OCI-LY1 (cell line): ENCODE data around the gene ZNF862.

Source experiments
- H2AFZ ChIP-seq: fragments of 200-600 bp; sonication (generic), shearing (Covaris generic); 2 replicates; pipeline ENCODE4 v1.6.0; 2014; ENCODE audit warnings: antibody characterized with exemption, mild to moderate bottlenecking, low read length
- H3F3A ChIP-seq: fragments of 200-600 bp; sonication (generic), shearing (Covaris generic); 2 replicates; pipeline ENCODE4 v1.6.0; 2014; ENCODE audit warnings: mild to moderate bottlenecking, antibody characterized with exemption, low read length, moderate library complexity; ENCODE audit not compliant: insufficient read depth
- H3K27ac ChIP-seq: fragments of 200-600 bp; sonication (generic); 2 replicates; pipeline ENCODE4 v1.5.1; 2014; ENCODE audit warnings: low read length, mixed run types, mild to moderate bottlenecking, low read depth; ENCODE audit not compliant: poor library complexity, severe bottlenecking
- H3K27me3 ChIP-seq: fragments of 200-600 bp; sonication (generic); 2 replicates; pipeline ENCODE4 v1.6.0; 2014; ENCODE audit warnings: antibody characterized with exemption, mild to moderate bottlenecking, low read length, moderate library complexity; ENCODE audit not compliant: insufficient read depth
- H3K36me3 ChIP-seq: fragments of 200-600 bp; sonication (generic); 2 replicates; pipeline ENCODE4 v1.6.1; 2014; ENCODE audit warnings: mild to moderate bottlenecking, antibody characterized with exemption, low read length, moderate library complexity, mixed read lengths; ENCODE audit not compliant: insufficient read depth
- H3K4me1 ChIP-seq: fragments of 200-600 bp; sonication (generic); 2 replicates; pipeline ENCODE4 v1.5.1; 2014; ENCODE audit warnings: mild to moderate bottlenecking, low read length, moderate library complexity; ENCODE audit not compliant: insufficient read depth, severe bottlenecking
- H3K4me2 ChIP-seq: fragments of 200-600 bp; sonication (generic), shearing (Covaris generic); 2 replicates; pipeline ENCODE4 v1.6.1; 2014; ENCODE audit warnings: low read length
- H3K4me3 ChIP-seq: fragments of 200-600 bp; sonication (generic); 2 replicates; pipeline ENCODE4 v1.5.1; 2014; ENCODE audit warnings: low read length, low read depth, mild to moderate bottlenecking, mixed read lengths; ENCODE audit not compliant: poor library complexity, severe bottlenecking
- H3K79me2 ChIP-seq: fragments of 200-600 bp; shearing (Covaris generic); 2 replicates; pipeline ENCODE4 v1.6.1; 2016; ENCODE audit warnings: mixed run types, low read length, mixed read lengths; ENCODE audit not compliant: insufficient read depth
- H3K9ac ChIP-seq: fragments of 200-600 bp; sonication (generic), shearing (Covaris generic); 2 replicates; pipeline ENCODE4 v1.6.1; 2014; ENCODE audit warnings: mild to moderate bottlenecking, low read length, mixed read lengths
- H3K9me2 ChIP-seq: fragments of 200-600 bp; sonication (generic), shearing (Covaris generic); 2 replicates; pipeline ENCODE4 v1.6.1; 2014; ENCODE audit warnings: low read depth, mild to moderate bottlenecking, low read length, mixed read lengths
- H3K9me3 ChIP-seq: fragments of 200-600 bp; shearing (Covaris generic); 2 replicates; pipeline ENCODE4 v1.6.1; 2014; ENCODE audit warnings: low read length, mixed read lengths
- H4K20me1 ChIP-seq: fragments of 200-600 bp; sonication (generic), shearing (Covaris generic); 2 replicates; pipeline ENCODE4 v1.6.0; 2016; ENCODE audit warnings: mild to moderate bottlenecking, low read length; ENCODE audit not compliant: insufficient read depth
- EZH2 ChIP-seq: fragments of 200-600 bp; sonication (generic), shearing (Covaris generic); IDR thresholded peaks from 2 replicates; pipeline ENCODE4 v1.8.0; 2017; ENCODE audit warnings: borderline replicate concordance, mixed run types, mild to moderate bottlenecking, antibody characterized with exemption, low read length, moderate library complexity, mixed read lengths
- TF ChIP-seq, protein P1 (sequence below): fragments of 200-600 bp; sonication (generic), shearing (Covaris generic); IDR thresholded peaks from 2 replicates; pipeline ENCODE4 v1.5.1; 2017; ENCODE audit warnings: mild to moderate bottlenecking, antibody characterized with exemption, low read length, moderate library complexity, mixed read lengths

The ZNF862 gene

DNA sequence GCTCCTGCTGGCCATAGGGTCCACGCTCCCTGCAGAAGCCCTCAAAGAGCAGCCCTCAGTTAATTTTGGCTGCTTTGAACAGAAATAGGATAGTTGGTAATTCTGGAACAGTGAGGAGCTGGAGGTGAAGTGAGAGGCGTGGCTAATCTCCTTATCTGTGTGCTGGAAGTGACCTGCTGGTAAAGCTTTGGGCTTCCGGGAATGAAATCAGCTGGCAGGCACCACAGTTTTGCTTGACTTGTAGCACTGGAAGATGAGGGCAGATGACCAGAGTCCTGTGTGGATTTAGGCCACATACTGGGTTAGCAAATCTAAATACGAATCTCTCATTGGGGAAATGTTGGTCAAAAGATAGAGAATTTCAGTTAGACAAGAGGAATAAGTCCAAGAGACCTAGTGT lies 45.8 kb downstream of the ZNF862 start:
- TF ChIP-seq, protein P1, sequence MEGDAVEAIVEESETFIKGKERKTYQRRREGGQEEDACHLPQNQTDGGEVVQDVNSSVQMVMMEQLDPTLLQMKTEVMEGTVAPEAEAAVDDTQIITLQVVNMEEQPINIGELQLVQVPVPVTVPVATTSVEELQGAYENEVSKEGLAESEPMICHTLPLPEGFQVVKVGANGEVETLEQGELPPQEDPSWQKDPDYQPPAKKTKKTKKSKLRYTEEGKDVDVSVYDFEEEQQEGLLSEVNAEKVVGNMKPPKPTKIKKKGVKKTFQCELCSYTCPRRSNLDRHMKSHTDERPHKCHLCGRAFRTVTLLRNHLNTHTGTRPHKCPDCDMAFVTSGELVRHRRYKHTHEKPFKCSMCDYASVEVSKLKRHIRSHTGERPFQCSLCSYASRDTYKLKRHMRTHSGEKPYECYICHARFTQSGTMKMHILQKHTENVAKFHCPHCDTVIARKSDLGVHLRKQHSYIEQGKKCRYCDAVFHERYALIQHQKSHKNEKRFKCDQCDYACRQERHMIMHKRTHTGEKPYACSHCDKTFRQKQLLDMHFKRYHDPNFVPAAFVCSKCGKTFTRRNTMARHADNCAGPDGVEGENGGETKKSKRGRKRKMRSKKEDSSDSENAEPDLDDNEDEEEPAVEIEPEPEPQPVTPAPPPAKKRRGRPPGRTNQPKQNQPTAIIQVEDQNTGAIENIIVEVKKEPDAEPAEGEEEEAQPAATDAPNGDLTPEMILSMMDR: no peak
- no peak for TF ChIP-seq EZH2
- Histone ChIP-seq H3K9ac (no peak overlapping the region), H3K9me2 (no peaks in the 10 kb centered on the region), H3K4me1 (no peaks in the 10 kb centered on the region), H3K4me3 (no peak overlapping the region), H4K20me1 (no peaks in the 10 kb centered on the region), H3K79me2 (no peaks in the 10 kb centered on the region), H2AFZ (no peak overlapping the region), H3K4me2 (no peak overlapping the region), H3K27me3 (peaks cover 3% of the 10 kb centered on the region; the same call in 1 of the 2 replicates), H3K36me3 (no peaks in the 10 kb centered on the region; the same call in 1 of the 2 replicates), H3K9me3 (no peaks in the 10 kb centered on the region), H3F3A (no peaks in the 10 kb centered on the region), H3K27ac (no peak overlapping the region)

DNA sequence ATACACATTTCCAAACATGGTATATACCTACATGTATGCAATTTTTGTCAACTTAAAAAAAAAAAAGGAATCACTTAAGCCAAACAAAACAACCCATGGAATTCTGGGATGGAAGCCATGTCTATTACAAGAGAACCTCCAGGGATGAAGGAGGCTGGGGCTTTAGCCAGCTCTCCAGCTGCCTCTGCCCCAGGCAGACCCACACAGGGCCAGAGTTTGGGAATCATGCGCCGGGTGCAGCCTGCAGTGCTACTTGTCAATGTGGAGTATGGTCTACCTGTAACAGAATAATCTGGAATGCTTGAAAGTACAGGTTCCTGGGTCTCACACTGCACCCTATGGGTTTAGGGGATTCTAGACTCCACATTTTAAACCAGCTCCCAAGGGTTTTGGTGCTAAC lies 46.4 kb downstream of the ZNF862 start:
- Histone ChIP-seq H3K4me2 (no peak overlapping the region), H4K20me1 (no peaks in the 10 kb centered on the region), H3K4me3 (no peak overlapping the region), H3K9ac (no peak overlapping the region), H3F3A (no peaks in the 10 kb centered on the region), H3K27me3 (peaks cover 3% of the 10 kb centered on the region; the same call in 1 of the 2 replicates), H2AFZ (no peak overlapping the region), H3K4me1 (no peaks in the 10 kb centered on the region), H3K36me3 (no peaks in the 10 kb centered on the region; the same call in 1 of the 2 replicates), H3K27ac (no peak overlapping the region), H3K79me2 (no peaks in the 10 kb centered on the region), H3K9me3 (no peaks in the 10 kb centered on the region), H3K9me2 (no peaks in the 10 kb centered on the region)
- TF ChIP-seq EZH2: no peak
- TF ChIP-seq, protein P1: no peak

- Histone ChIP-seq H3K79me2 (no peaks in the 10 kb centered on the region), H2AFZ (no peak overlapping the region), H3K4me3 (no peak overlapping the region), H3K27me3 (peaks cover 3% of the 10 kb centered on the region; the same call in 1 of the 2 replicates), H3F3A (no peaks in the 10 kb centered on the region), H3K4me1 (no peaks in the 10 kb centered on the region), H3K36me3 (no peaks in the 10 kb centered on the region), H3K9ac (no peak overlapping the region), H3K4me2 (no peak overlapping the region), H3K9me2 (no peaks in the 10 kb centered on the region), H4K20me1 (no peaks in the 10 kb centered on the region), H3K9me3 (no peaks in the 10 kb centered on the region), H3K27ac (no peak overlapping the region)
- TF ChIP-seq, protein P1: no peak
- no peak for TF ChIP-seq EZH2
These were observed 47.2 kb downstream of the ZNF862 start for GRCh38 chr7:149885191-149886017.
